HEK293 (cell line): Measurements from ENCODE around the gene NOC2L.

Experiments used
- ZNF184 ChIP-seq: fragments of 450-650 bp; IDR thresholded peaks from 2 replicates; pipeline ENCODE4 v1.5.1; 2018; ENCODE audit warnings: missing biosample characterization, mild to moderate bottlenecking, missing genetic modification characterization
- ZNF274 ChIP-seq, 2 experiments: fragments of 200-500 bp in 1 of 2; fragments of 450-650 bp in 1 of 2; sonication (Bioruptor generic) in 1 of 2; formaldehyde crosslinking in 1 of 2; IDR thresholded peaks; 2 replicates each; pipeline versions ENCODE4 v1.5.1 to v1.6.1; 2014 to 2016; ENCODE audit warnings: borderline replicate concordance in 1 of 2, inconsistent platforms in 1 of 2, low read length in 1 of 2, missing biosample characterization in 1 of 2, missing genetic modification characterization in 1 of 2
- ZNF701 ChIP-seq: fragments of 450-650 bp; formaldehyde crosslinking; IDR thresholded peaks from 2 replicates; pipeline ENCODE4 v1.5.1; 2016; ENCODE audit warnings: missing biosample characterization, missing genetic modification characterization
- TF ChIP-seq, protein P1 (sequence below): fragments of 450-650 bp; formaldehyde crosslinking; IDR thresholded peaks from 2 replicates; pipeline ENCODE4 v1.5.1; 2016; ENCODE audit warnings: missing biosample characterization, missing genetic modification characterization
- TF ChIP-seq, protein P2 (sequence below): fragments of 450-650 bp; formaldehyde crosslinking; IDR thresholded peaks from 2 replicates; pipeline ENCODE4 v1.5.1; 2016; ENCODE audit warnings: missing biosample characterization, missing genetic modification characterization

DNA sequence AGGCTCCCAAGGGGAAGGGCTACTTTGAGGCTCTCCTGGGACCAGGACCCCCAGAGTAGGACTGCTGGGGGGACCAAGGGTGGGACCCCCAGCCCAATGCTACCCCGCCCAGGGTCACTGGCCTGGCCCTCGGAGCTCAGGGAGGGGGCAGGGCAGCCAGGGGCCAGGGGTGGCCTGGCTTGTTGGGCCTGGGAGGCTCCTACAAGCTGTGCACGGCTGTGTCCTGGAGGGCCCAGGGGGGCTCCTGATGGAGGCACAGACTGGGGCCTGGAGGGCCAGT is 38.6 kb upstream of the NOC2L start:
- TF ChIP-seq, protein P1, sequence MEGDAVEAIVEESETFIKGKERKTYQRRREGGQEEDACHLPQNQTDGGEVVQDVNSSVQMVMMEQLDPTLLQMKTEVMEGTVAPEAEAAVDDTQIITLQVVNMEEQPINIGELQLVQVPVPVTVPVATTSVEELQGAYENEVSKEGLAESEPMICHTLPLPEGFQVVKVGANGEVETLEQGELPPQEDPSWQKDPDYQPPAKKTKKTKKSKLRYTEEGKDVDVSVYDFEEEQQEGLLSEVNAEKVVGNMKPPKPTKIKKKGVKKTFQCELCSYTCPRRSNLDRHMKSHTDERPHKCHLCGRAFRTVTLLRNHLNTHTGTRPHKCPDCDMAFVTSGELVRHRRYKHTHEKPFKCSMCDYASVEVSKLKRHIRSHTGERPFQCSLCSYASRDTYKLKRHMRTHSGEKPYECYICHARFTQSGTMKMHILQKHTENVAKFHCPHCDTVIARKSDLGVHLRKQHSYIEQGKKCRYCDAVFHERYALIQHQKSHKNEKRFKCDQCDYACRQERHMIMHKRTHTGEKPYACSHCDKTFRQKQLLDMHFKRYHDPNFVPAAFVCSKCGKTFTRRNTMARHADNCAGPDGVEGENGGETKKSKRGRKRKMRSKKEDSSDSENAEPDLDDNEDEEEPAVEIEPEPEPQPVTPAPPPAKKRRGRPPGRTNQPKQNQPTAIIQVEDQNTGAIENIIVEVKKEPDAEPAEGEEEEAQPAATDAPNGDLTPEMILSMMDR (tag by site-specific recombination): no peak
- TF ChIP-seq ZNF701 (tag by site-specific recombination) (no peak), ZNF274 (IDR thresholded peaks at IDR 0.05; ENCODE audit: low read length) (no peak), ZNF274 (tag by site-specific recombination; IDR thresholded peaks at IDR 0.05; ENCODE audit: borderline replicate concordance) (no peak), ZNF184 (tag by site-specific recombination) (no peak)
- TF ChIP-seq, protein P2, sequence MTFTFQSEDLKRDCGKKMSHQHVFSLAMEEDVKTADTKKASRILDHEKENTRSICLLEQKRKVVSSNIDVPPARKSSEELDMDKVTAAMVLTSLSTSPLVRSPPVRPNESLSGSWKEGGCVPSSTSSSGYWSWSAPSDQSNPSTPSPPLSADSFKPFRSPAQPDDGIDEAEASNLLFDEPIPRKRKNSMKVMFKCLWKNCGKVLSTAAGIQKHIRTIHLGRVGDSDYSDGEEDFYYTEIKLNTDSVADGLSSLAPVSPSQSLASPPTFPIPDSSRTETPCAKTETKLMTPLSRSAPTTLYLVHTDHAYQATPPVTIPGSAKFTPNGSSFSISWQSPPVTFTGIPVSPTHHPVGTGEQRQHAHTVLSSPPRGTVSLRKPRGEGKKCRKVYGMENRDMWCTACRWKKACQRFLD (tag by site-specific recombination): no peak
